Endometrium (tissue), 2 donors: Measurements from ENCODE around the gene RAB6B.
A peak's percentile ranks its signal among the peaks of the same experiment; 100 is the strongest.

ENCODE experiments used
- FAIRE-seq: peaks from 2 replicates; lab custom pipeline; 2012; peaks lifted over from hg19 to GRCh38; lab: Jason Lieb, UNC
- donor health status: control.
- donor health status: control.

The RAB6B gene

GRCh38 chr3:133880886-133881455, 14.7 kb downstream of the RAB6B start:
- FAIRE-seq, result no peak

- no peak for FAIRE-seq
Measured at GRCh38 chr3:133880287-133880686, 15.4 kb downstream of the RAB6B start.

GRCh38 chr3:133878518-133878917, 17.2 kb downstream of the RAB6B start:
- FAIRE-seq, result no peak

GRCh38 chr3:133877221-133877620, 18.5 kb downstream of the RAB6B start:
- FAIRE-seq, result no peak

- no peak for FAIRE-seq
Measured at GRCh38 chr3:133874761-133875438, 20.8 kb downstream of the RAB6B start.

- FAIRE-seq, result peak; percentile 35
Measured at GRCh38 chr3:133874344-133874743, 21.3 kb downstream of the RAB6B start.

GRCh38 chr3:133872781-133873180, 22.9 kb downstream of the RAB6B start:
- no peak for FAIRE-seq

- FAIRE-seq, result no peak
Measured at GRCh38 chr3:133872161-133872560, 23.5 kb downstream of the RAB6B start.

- FAIRE-seq, result no peak
Measured at GRCh38 chr3:133871368-133872090, 24.2 kb downstream of the RAB6B start.

GRCh38 chr3:133870822-133871221, 24.9 kb downstream of the RAB6B start:
- no peak for FAIRE-seq

GRCh38 chr3:133869586-133869985, 26.1 kb downstream of the RAB6B start:
- FAIRE-seq, result no peak

- no peak for FAIRE-seq
Measured at GRCh38 chr3:133868758-133869475, 26.8 kb downstream of the RAB6B start.

GRCh38 chr3:133868186-133868585, 27.5 kb downstream of the RAB6B start:
- no peak for FAIRE-seq

- no peak for FAIRE-seq
Measured at GRCh38 chr3:133866141-133866540, 29.5 kb downstream of the RAB6B start.

GRCh38 chr3:133865136-133865855, 30.4 kb downstream of the RAB6B start:
- no peak for FAIRE-seq

- FAIRE-seq, result no peak
Measured at GRCh38 chr3:133864616-133865015, 31.1 kb downstream of the RAB6B start.

- no peak for FAIRE-seq
Measured at GRCh38 chr3:133863911-133864310, 31.8 kb downstream of the RAB6B start.

- no peak for FAIRE-seq
Measured at GRCh38 chr3:133862161-133862560, 33.5 kb downstream of the RAB6B start.

GRCh38 chr3:133860519-133860918, 35.2 kb downstream of the RAB6B start:
- FAIRE-seq, result no peak

GRCh38 chr3:133859381-133860234, 36.1 kb downstream of the RAB6B start:
- no peak for FAIRE-seq

GRCh38 chr3:133857767-133858166, 37.9 kb downstream of the RAB6B start:
- FAIRE-seq, result no peak
